IPS-NIHi7 (cell line): ENCODE data around the gene SETBP1.
"Not testable (repeated sequence)": the region's sequence is repeated elsewhere in the genome, so short reads cannot be mapped to it uniquely, and the experiment has no call there.

Experiments
- DNase-seq: peaks from one replicate; pipeline ENCODE4 v3.0.0; 2012; ENCODE audit warnings: mixed read lengths; ENCODE audit errors: extremely low spot score

SETBP1 gene

GRCh38 chr18:44704135-44704789 is 23.6 kb downstream of the SETBP1 start:
- DNase-seq: no peak

DNA sequence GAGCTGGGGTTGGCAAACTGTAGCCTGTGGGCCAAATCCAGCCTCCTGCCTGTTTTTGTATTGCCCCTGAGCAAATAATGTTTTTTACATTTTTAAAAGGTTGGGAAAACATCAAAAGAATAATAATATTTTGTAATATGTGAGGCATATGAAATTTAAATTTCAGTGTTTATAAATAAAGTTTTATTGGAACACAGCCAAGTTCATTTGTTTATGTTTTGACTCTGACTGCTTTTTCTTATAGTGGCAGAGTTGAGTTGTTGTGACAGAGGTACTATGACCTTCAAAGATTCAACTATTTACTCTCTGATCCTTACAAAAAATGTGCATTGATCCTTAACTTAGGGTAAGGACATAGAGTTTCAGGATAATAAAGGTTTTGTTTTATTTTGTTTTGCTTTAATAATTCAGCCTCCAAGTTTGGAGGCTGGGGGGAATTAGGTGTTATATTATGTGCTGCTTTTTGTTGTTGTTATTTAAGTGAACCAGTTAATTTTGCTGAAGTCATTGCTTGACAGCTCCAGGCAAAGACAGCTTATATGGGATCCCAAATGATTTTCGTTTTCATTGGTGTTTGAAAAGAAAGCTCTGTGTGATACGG is 24.5 kb downstream of the SETBP1 start:
- no peak for DNase-seq

DNA sequence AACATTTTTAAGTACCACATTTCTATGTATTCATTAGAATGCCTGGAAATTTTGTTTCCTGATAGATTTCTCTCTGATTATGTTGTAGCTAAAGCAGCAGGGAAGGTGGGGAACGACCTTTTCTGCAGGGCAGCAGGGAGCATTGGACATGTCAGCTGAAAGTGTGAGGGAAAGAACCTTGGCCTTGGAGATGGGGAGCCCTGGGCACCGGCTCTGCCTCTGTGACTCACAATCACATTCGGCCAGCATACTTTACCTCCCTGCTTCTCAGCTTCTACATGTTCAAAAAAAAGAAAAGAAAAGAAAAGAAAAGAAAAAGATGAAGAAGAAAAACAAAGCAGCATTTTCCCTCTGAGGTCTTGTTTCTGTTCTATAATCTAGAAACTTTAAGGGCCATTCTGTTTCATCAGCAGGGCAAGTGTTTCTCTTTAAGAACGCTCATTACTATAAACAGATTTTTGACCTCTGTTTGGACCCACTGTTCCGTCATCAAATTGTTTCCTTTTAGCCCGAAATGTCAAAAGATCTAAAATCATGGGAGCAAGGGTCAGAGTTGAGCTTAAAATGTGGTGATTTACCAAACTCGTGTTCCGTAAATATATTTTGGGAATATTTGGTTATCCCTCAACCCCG is 27.9 kb downstream of the SETBP1 start:
- DNase-seq: no peak

DNA sequence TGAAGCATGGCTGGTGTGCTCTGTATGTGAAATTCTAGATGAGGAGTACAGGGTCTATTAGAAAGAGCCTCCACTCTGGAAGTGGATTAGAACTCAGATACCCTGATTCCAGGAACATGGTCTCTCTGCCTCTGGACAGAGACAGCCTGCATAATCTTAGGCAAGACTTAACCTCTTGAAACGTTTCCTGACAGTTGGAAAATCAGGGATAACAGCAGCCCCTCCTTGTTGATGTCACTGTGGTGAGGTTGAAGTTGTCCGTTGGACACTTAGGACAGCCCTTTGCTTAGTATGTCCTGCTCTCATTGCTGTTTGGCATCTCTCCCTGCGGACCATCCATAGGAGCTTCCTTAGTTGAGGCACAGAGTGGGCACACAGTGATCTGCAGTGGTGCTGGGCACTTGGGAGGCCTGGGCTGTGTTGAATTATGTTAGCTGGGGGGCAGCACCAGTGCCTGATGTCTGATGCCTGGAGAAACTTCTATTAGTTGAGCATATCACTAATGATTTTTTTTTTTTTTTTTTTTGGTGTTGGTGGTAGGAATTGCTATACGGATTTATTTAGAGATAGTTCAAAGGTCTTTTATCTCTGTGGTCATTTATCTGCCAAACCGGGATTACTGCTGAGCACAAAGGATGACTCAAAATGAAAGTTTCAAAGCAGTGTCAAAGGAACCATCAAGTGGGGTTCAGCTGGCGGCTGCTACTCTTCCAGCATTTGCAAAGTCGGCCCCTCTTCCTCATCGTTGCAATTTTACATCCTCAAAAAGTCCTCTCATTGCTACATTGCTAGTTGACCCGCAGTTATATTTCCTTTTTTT is 28.8 kb downstream of the SETBP1 start:
- no peak for DNase-seq

GRCh38 chr18:44710931-44711330 is 30.2 kb downstream of the SETBP1 start:
- DNase-seq: no peak

DNA sequence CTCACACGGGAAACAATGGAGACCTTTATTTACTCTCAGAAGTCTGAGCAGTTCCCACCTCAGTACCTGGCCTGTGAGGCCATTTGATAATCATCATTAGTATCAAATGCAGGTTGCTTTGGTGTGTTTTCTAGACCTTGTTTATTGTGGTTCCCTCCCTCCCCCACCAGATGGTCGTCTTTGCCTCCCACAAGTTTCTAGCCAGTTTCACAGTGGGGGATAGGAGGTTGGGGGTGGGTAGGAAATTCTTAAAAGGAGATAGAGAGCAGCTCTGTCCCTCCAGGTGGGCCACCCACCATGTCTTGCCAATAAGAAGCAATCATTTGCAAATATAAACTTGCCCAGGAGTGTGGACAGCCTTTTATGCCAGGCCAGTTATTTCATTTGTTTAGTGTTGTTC is 31.3 kb downstream of the SETBP1 start:
- no peak for DNase-seq

GRCh38 chr18:44713435-44713834 is 32.7 kb downstream of the SETBP1 start:
- no peak for DNase-seq

DNA sequence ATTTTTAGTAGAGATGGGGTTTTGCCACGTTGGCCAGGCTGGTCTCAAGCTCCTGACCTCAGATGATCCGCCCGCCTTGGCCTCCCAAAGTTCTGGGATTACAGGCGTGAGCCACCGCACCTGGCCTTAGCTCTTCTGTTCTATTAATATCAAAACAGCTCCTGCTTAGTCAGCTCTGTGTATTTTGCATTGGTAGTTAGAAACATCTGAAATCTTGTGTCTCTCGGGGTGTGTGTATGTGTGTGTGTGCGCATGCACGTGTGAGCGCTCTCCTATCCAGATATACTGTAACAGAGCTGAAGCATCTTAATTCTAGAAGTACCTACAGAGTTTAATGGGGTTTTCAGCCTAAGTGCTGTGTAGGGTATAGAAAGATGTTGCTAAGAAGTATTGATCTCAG is 33.7 kb downstream of the SETBP1 start:
- DNase-seq: no peak

- DNase-seq: no peak
Observed at GRCh38 chr18:44715245-44715644, 34.6 kb downstream of the SETBP1 start.

- no peak for DNase-seq
Observed at GRCh38 chr18:44715842-44716241, 35.2 kb downstream of the SETBP1 start.

DNA sequence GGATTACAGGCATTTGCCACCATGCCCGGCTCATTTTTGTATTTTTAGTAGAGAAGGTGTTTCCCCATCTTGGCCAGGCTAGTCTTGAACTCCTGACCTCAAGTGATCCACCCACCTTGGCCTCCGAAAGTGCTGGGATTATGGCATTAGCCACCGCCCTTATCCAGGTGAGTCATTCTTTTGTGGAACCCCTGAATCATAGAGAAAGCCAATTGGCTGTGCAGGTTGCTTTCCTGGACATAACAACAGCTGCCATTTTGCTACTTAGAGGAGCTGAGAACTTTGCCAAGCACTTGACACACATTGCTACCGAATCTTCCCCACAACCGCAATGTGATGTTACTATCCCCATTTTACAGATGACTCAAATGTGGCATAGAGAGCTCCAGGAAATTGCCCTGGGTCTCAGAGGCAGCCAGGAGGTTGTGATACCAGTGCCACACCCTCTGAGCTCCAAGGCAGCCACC is 36.0 kb downstream of the SETBP1 start:
- DNase-seq: no peak

DNA sequence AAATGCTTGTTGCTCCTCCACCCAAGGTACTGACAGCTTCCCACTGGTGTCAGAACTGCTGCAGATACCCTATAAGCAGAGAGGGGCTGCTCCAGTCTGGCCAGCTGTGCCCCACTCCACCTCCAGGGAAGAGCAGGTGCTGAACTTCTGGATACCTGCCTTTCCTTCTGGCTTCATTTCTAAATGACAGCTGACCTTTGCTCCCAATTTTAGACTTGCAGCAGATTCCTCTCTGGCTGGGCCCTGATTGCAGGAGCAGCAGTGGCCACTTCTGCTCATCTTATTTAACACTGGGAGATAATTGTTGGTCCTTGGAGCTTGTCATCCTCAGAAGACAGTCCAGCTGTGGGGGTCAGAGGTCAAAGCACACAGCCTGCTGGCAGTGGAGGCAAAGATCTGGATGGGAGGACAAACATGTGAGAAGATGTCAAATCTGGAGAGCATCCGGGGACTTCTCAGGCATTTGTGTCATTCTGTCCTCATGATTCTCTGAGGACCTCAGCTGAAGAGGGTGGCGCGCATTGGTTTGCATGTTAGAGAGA is 38.9 kb downstream of the SETBP1 start:
- no peak for DNase-seq

DNA sequence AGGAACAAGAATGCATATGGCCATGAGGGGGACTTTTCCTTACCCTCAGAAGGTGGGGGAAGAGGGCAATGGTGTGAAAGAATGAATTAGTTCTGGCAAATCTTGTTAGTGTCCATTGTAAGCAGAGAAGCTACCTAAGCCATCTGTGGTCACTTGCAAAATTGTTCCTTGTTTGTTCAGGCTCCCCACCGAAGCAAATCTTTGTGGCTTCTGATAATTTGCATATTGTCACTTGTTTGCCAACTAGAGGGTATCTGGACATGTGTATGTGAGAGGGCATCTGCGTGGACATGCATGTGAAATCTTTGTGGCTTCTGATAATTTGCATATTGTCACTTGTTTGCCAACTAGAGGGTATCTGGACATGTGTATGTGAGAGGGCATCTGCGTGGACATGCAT is 41.1 kb downstream of the SETBP1 start:
- not testable (repeated sequence) for DNase-seq

- DNase-seq: no peak
Observed at GRCh38 chr18:44723411-44723810, 42.7 kb downstream of the SETBP1 start.

DNA sequence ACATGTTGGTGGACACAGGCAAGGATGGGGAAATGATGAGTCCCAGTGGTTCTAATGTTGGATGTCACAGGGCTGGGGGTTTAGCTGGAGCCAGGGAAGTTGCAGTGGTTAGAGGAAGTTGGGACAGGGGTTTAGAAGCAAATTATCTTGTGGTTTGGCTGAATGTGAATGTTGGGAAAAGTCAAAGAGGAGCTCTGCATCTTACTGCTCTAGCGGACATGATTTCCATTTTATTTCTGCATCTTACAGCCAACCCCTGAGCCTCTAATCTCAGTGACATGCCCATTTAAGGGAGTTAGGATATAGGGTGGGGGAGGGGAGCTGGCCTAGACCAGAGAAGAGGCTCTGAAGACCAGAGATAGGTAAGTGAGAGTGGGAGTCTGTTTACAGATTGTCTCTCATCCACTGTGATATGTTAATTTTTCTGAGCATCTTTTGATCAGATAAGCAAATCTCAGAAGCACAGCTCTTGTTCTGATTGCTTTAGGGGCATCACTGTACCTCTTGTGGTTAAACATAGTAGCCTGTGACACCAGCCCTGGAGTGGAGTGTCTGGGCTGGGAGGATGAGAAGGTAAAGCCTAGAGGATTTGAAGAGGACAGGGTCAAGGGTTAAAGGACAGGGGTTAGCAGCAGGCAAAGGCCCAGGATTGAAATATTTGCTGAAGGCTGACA is 43.6 kb downstream of the SETBP1 start:
- DNase-seq: no peak

DNA sequence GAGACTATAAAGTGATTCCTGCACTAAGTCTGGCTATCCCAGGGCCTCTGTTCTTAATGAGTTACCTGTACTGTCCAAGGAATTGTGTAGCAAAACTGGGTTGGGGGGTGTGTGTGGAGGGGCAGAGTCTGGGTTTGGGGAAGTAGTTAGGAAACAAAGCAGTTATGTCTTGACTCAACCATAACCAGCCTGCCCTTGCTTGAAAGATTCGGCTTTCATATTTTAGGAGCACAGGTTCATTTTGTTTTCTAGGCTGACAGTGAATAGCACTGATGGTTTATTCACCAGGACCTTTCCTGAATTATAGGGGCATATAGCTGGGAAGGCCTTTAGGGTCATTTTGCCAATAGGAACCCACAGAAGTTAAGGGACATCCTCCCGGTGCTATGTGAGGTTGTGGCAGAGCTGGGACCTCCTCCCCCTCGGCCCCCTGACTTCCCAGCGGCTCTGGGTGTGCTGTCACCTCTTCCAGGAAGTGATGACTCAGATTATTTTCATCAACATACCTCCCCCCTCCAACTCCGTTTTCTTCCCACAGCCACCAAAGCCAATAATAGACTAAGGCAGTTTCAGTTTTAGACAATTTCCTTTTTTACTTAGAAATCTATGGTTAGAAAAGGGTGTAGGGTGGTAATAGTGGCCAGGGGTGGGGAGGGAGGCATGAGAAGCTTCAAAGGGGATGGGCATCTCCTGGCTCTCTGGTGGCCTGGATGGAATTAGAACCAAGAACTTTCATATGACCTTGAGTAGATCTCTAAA is 44.8 kb downstream of the SETBP1 start:
- no peak for DNase-seq

- DNase-seq: no peak
Observed at GRCh38 chr18:44726059-44726421, 45.4 kb downstream of the SETBP1 start.

DNA sequence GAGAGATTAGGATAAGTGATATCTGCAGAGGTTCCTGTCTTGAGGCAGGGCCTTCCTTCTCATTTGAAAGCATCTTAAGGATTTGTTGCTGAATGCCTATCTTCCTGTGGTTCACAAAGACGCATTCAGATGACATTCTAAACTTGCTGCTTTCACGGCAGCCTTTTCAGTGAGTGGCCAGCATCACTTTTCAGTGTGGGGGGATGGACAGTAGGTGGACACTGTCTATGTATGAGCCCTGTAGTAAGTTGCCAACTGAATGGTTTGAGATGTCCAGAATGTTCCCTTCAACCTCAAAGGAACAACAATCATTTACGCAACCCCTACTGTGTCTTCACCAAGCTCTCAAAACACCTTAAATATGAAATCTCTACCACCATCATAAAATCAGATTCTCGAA is 46.6 kb downstream of the SETBP1 start:
- no peak for DNase-seq

- DNase-seq: no peak
Observed at GRCh38 chr18:44729631-44730101, 49.0 kb downstream of the SETBP1 start.

GRCh38 chr18:44730803-44731529 is 50.3 kb downstream of the SETBP1 start:
- no peak for DNase-seq
